GM12891 (cell line): ENCODE results near the gene ZNF296.

Experiments
- POLR2A ChIP-seq: IDR thresholded peaks from 2 replicates; pipeline ENCODE4 v1.6.1; 2011; ENCODE audit warnings: low read depth, low read length, control low read depth
- POLR2AphosphoS5 ChIP-seq: IDR thresholded peaks from 2 replicates; pipeline ENCODE4 v1.6.1; 2011; ENCODE audit warnings: low read depth, low read length, control low read depth
- POU2F2 ChIP-seq: IDR thresholded peaks from 2 replicates; pipeline ENCODE4 v1.6.1; 2011; ENCODE audit warnings: low read depth, mild to moderate bottlenecking, control low read depth, low read length, moderate library complexity
- TAF1 ChIP-seq: IDR thresholded peaks from 2 replicates; pipeline ENCODE4 v1.6.1; 2011; ENCODE audit warnings: low read depth, low read length, control low read depth

DNA sequence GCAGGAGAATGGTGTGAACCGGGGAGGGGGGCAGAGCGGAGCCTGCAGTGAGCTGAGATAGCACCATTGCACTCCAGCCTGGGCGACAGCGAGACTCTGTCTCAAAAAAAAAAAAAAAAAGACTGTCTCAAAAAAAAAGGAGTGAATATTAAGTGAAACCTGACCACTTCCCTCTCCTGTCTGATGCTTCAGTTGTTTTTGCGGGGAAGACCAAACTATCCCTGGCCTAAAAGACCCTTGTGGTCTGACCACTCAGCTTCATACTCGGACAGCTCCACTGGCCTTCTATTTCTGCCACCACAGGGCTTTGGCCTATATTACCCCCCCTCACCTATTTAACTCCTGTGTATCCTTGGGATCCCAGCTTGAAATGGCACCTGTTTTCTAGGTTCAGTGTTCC is 35.2 kb downstream of the ZNF296 start:
- no peak for TF ChIP-seq POLR2AphosphoS5
- no peak for TF ChIP-seq POLR2A
- TF ChIP-seq TAF1, result no peak
- TF ChIP-seq POU2F2, result no peak
